ENCODE data around the gene SLC25A17. TPM values are rescaled to one million over a fixed set of nuclear protein-coding genes. Genes with fewer than 3 reads are reported as not detected.
"Not testable (repeated sequence)": the region's sequence is repeated elsewhere in the genome, so short reads cannot be mapped to it uniquely, and the experiment has no call there.

SLC25A17 gene
- polyA plus RNA-seq, 1 donor, result 18.1 TPM

DNA sequence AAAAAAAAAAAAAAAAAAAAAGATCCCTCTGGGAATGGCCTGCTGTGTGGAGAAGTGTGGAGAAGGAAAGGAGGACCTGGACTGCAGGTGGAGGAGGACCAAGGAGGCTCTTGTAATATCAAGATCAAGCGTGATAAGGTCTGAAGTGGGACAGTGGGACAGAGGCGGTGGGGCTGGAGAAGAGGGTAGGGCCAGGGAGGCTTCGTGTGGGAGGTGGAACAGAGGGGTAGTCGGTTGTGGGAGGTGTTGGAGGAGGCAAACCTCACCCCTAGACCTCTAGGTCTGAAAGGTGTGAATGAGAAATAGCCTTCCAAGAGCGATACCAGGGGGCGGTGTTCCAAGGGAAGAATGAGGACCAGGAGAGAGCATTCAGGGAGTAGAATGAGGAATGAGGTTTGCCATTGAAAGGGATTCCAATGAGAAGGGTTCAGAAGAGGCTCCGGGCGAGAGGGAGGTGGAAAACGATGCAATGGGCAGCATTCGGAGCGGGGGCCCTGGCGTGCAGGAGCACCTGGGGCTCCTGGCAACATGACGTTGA lies 95.7 kb downstream of the SLC25A17 start:
- Histone ChIP-seq H3K27ac (ENCODE audit: low read length) (no peak overlapping the region), H3K27me3 (ENCODE audit: control insufficient read depth, insufficient read depth, low read length) (no peaks in the 10 kb centered on the region), H3K9me3 (ENCODE audit: control insufficient read depth, low read depth, low read length) (no peaks in the 10 kb centered on the region), H3K36me3 (ENCODE audit: control insufficient read depth, insufficient read depth, low read length) (no peaks in the 10 kb centered on the region), H3K4me3 (ENCODE audit: low read length) (no peak overlapping the region), H3K4me1 (ENCODE audit: control insufficient read depth, insufficient read depth, low read length) (peaks cover 5% of the 10 kb centered on the region)
- WGBS (ENCODE audit: insufficient coverage, low lambda C conversion rate), result 86% methylated on average over 6 of the region's 13 CpGs
- DNase-seq, result no peak

DNA sequence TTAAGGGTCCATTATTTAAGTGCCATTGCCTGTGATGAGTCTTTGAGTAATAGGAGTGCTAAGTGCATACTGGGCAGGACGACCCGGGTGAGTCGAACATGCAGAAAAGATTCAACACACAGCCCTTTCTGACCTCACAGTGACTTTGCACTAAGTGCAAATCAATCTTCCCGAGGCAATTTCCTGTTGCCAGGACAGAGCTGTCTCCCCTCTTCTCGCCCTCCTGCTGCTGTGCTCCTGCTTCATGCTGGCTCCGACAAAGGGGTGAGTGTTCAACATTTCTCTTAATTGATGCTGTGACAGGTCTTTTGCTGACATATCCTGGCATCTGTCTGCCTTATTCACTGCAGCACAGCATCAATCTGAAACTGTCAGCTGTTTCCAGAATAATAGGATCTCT lies 97.9 kb downstream of the SLC25A17 start:
- Histone ChIP-seq H3K27me3 (ENCODE audit: control insufficient read depth, insufficient read depth, low read length) (no peaks in the 10 kb centered on the region), H3K27ac (ENCODE audit: low read length) (no peak overlapping the region), H3K4me3 (ENCODE audit: low read length) (no peak overlapping the region), H3K36me3 (ENCODE audit: control insufficient read depth, insufficient read depth, low read length) (no peaks in the 10 kb centered on the region), H3K9me3 (ENCODE audit: control insufficient read depth, low read depth, low read length) (no peaks in the 10 kb centered on the region), H3K4me1 (ENCODE audit: control insufficient read depth, insufficient read depth, low read length) (no peaks in the 10 kb centered on the region)
- no CpG with 5 or more reads among the region's 6 CpGs for WGBS (ENCODE audit: insufficient coverage, low lambda C conversion rate)
- DNase-seq, result peak in 1 of 2 donors; percentile 42

- Histone ChIP-seq H3K36me3 (ENCODE audit: control insufficient read depth, insufficient read depth, low read length) (no peaks in the 10 kb centered on the region), H3K9me3 (ENCODE audit: control insufficient read depth, low read depth, low read length) (no peaks in the 10 kb centered on the region), H3K4me1 (ENCODE audit: control insufficient read depth, insufficient read depth, low read length) (no peaks in the 10 kb centered on the region), H3K27me3 (ENCODE audit: control insufficient read depth, insufficient read depth, low read length) (no peaks in the 10 kb centered on the region), H3K27ac (ENCODE audit: low read length) (no peak overlapping the region), H3K4me3 (ENCODE audit: low read length) (no peak overlapping the region)
- DNase-seq, result no peak
- WGBS (ENCODE audit: insufficient coverage, low lambda C conversion rate), result no CpG with 5 or more reads among the region's 11 CpGs
Observed at GRCh38 chr22:40720538-40721256, 98.4 kb downstream of the SLC25A17 start.

GRCh38 chr22:40720156-40720537 lies 99.0 kb downstream of the SLC25A17 start:
- H3K36me3 ChIP-seq (ENCODE audit: control insufficient read depth, insufficient read depth, low read length); DNase-seq; H3K9me3 ChIP-seq (ENCODE audit: control insufficient read depth, low read depth, low read length); H3K27ac ChIP-seq (ENCODE audit: low read length); H3K4me1 ChIP-seq (ENCODE audit: control insufficient read depth, insufficient read depth, low read length); H3K27me3 ChIP-seq (ENCODE audit: control insufficient read depth, insufficient read depth, low read length); H3K4me3 ChIP-seq (ENCODE audit: low read length): not testable (repeated sequence)
- no CpG with 5 or more reads among the region's 6 CpGs for WGBS (ENCODE audit: insufficient coverage, low lambda C conversion rate)

Other genes starting within 250 kb of the SLC25A17 start
- 17.1 TPM for gene MRTFA, start 182.6 kb downstream of the SLC25A17 start, polyA plus RNA-seq
- gene MCHR1, start 139.9 kb downstream of the SLC25A17 start, polyA plus RNA-seq, result 0.09 TPM
- gene ST13, start 37.3 kb upstream of the SLC25A17 start, polyA plus RNA-seq, result 457 TPM
- gene XPNPEP3, start 37.8 kb upstream of the SLC25A17 start, polyA plus RNA-seq, result 12.1 TPM
- gene DNAJB7, start 42.8 kb upstream of the SLC25A17 start, polyA plus RNA-seq, result 2.5 TPM
- gene RBX1, start 132.0 kb upstream of the SLC25A17 start, polyA plus RNA-seq, result 44.9 TPM